Endothelial cell of umbilical vein (primary cell): ENCODE data around the gene SYT17. TPM values are rescaled to one million over a fixed set of nuclear protein-coding genes. Genes with fewer than 3 reads are reported as not detected.

Experiments used
- BruUV-seq: library from RNA; stranded (reverse); fragments of 400-500 nt; replicated peaks from 2 replicates; lab custom pipeline; 2021; lab: Mats Ljungman, UMichigan
- CTCF ChIA-PET: fragments of 300-600, 350-600 bp; sonication (Branson Sonifier 250); formaldehyde crosslinking; loops from one replicate; lab custom pipeline; 2021; ENCODE audit warnings: antibody characterized with exemption, inconsistent platforms; lab: Charles Lee
- POLR2A ChIA-PET: fragments of 300-600, 350-600 bp; sonication (Branson Sonifier 250); formaldehyde crosslinking; loops from one replicate; lab custom pipeline; 2021; ENCODE audit warnings: antibody characterized with exemption, inconsistent platforms; lab: Charles Lee
- DNase-seq: peaks from one replicate; pipeline ENCODE4 v3.0.0-alpha.2; 2011; ENCODE audit warnings: low read depth, low spot score
- FAIRE-seq: peaks from 2 replicates; lab custom pipeline; 2011; peaks lifted over from hg19 to GRCh38; lab: Jason Lieb, UNC
- H2AFZ ChIP-seq: 2 replicates; pipeline ENCODE4 v1.6.0; 2012; ENCODE audit warnings: low read depth, low read length, control low read depth, inconsistent platforms
- H3K27ac ChIP-seq: 2 replicates; pipeline ENCODE4 v1.5.1; 2011; ENCODE audit warnings: low read depth, mild to moderate bottlenecking, control low read depth, low read length, moderate library complexity; ENCODE audit not compliant: insufficient read depth
- H3K27me3 ChIP-seq, 2 experiments: 2 replicates each; pipeline versions ENCODE4 v1.6.0 to v1.6.1; 2011; ENCODE audit warnings: low read length in 2 of 2, mixed read lengths in 1 of 2; ENCODE audit not compliant: control insufficient read depth in 2 of 2, insufficient read depth in 2 of 2
- H3K36me3 ChIP-seq, 2 experiments: 2 replicates in 1 of 2; 3 replicates in 1 of 2; pipeline ENCODE4 v1.5.1; 2011; ENCODE audit warnings: low read length in 2 of 2, mild to moderate bottlenecking in 1 of 2, moderate library complexity in 1 of 2; ENCODE audit not compliant: control insufficient read depth in 2 of 2, insufficient read depth in 2 of 2; ENCODE audit errors: extremely low read depth in 1 of 2
- H3K4me1 ChIP-seq: 3 replicates; pipeline ENCODE4 v1.5.1; 2011; ENCODE audit warnings: mild to moderate bottlenecking, low read length; ENCODE audit not compliant: control insufficient read depth, insufficient read depth; ENCODE audit errors: extremely low read depth
- H3K4me2 ChIP-seq: 2 replicates; pipeline ENCODE4 v1.6.1; 2011; ENCODE audit warnings: low read length, control low read depth, mixed read lengths; ENCODE audit not compliant: insufficient read depth
- H3K4me3 ChIP-seq, 3 experiments: fragments of 200-600 bp in 1 of 3; sonication (generic), shearing (Covaris generic) in 1 of 3; replicated peaks in 1 of 3; 2 replicates each; pipeline ENCODE4 v1.5.1; 2011 to 2016; ENCODE audit warnings: control low read depth in 3 of 3, low read length in 3 of 3, mild to moderate bottlenecking in 2 of 3, inconsistent platforms in 1 of 3, low read depth in 1 of 3, moderate library complexity in 1 of 3; ENCODE audit not compliant: insufficient read depth in 1 of 3
- H3K79me2 ChIP-seq: 2 replicates; pipeline ENCODE4 v1.6.0; 2012; ENCODE audit warnings: low read length, inconsistent platforms; ENCODE audit not compliant: control insufficient read depth, insufficient read depth
- H3K9ac ChIP-seq: replicated peaks from 2 replicates; pipeline ENCODE3; 2011; ENCODE audit warnings: low read length, control low read depth; ENCODE audit not compliant: insufficient read depth; ENCODE audit errors: extremely low read depth
- H3K9me1 ChIP-seq: replicated peaks from 3 replicates; pipeline ENCODE4 v1.6.0; 2011; ENCODE audit warnings: mild to moderate bottlenecking, low read length; ENCODE audit not compliant: control insufficient read depth, insufficient read depth; ENCODE audit errors: extremely low read depth
- H3K9me3 ChIP-seq: replicated peaks from 2 replicates; pipeline ENCODE4 v1.5.1; 2012; ENCODE audit warnings: low read length, inconsistent platforms; ENCODE audit not compliant: control insufficient read depth, insufficient read depth
- H4K20me1 ChIP-seq: replicated peaks from 2 replicates; pipeline ENCODE3; 2011; ENCODE audit warnings: mild to moderate bottlenecking, low read length; ENCODE audit not compliant: control insufficient read depth, insufficient read depth; ENCODE audit errors: extremely low read depth
- EZH2 ChIP-seq: IDR thresholded peaks from 2 replicates; pipeline ENCODE4 v1.6.1; 2012; ENCODE audit warnings: borderline replicate concordance, low read depth, mild to moderate bottlenecking, moderate library complexity, low read length, inconsistent platforms; ENCODE audit not compliant: severe bottlenecking
- FOS ChIP-seq: IDR thresholded peaks from 2 replicates; pipeline ENCODE4 v1.6.1; 2011; ENCODE audit warnings: mild to moderate bottlenecking, low read length, moderate library complexity, borderline replicate concordance; ENCODE audit not compliant: insufficient read depth
- GATA2 ChIP-seq: IDR thresholded peaks from 2 replicates; pipeline ENCODE4 v1.7.0; 2011; ENCODE audit warnings: low read depth, mild to moderate bottlenecking, moderate library complexity, mixed read lengths, low read length; ENCODE audit not compliant: insufficient read length, insufficient read depth
- JUN ChIP-seq: IDR thresholded peaks from 2 replicates; pipeline ENCODE4 v1.6.1; 2011; ENCODE audit warnings: borderline replicate concordance, low read depth; ENCODE audit not compliant: insufficient read length, insufficient read depth
- MYC ChIP-seq: IDR thresholded peaks from one replicate; pipeline ENCODE4 v1.6.1; 2011; ENCODE audit warnings: mild to moderate bottlenecking, low read depth, low read length
- POLR2A ChIP-seq: IDR thresholded peaks from 2 replicates; pipeline ENCODE4 v1.6.1; 2012; ENCODE audit warnings: low read depth, mild to moderate bottlenecking, control low read depth, low read length
- POLR2AphosphoS5 ChIP-seq: IDR thresholded peaks from 2 replicates; pipeline ENCODE4 v1.6.1; 2012; ENCODE audit warnings: low read depth, mild to moderate bottlenecking, control low read depth, low read length, moderate library complexity; ENCODE audit not compliant: insufficient read depth
- dilution Hi-C: fragments of 300-500 bp; cut with MboI; formaldehyde crosslinking; loops from one replicate; pipeline ENCODE4 v1.15.0; 2019; ENCODE audit warnings: low sequenced_read_pairs; ENCODE audit not compliant: extremely low pct_ligation_motif_present
- intact Hi-C: fragments of 100-400 bp; cut with micrococcal nuclease; formaldehyde crosslinking; loops from one replicate; pipeline ENCODE4 v1.10.0; 2022
- polyA plus RNA-seq, 4 experiments: library from polyadenylated mRNA; depleted of rRNA in 3 of 4; stranded (reverse) in 3 of 4; unstranded in 1 of 4; fragments of >200 nt; gene quantifications; 2 replicates each; pipeline versions ENCODE4 v1.2.1 to v1.2.3, GENCODE V29; 2011 to 2012; ENCODE audit warnings: missing spikeins in 1 of 4
- total RNA-seq: library from RNA; stranded (reverse); gene quantifications from 2 replicates; pipeline ENCODE4 v1.2.3, GENCODE V29; 2021
- TF ChIP-seq, protein P1 (sequence below), 2 donors: IDR thresholded peaks; 1 replicate in 1 of 2; 2 replicates in 1 of 2; pipeline ENCODE4 v1.5.1; 2011; ENCODE audit warnings: low read length in 2 of 2, mild to moderate bottlenecking in 2 of 2, moderate library complexity in 2 of 2, control low read depth in 1 of 2, inconsistent platforms in 1 of 2, low read depth in 1 of 2; ENCODE audit not compliant: insufficient read depth in 1 of 2; ENCODE audit errors: extremely low read depth in 1 of 2

Gene SYT17
- total and polyA plus RNA-seq, 2 donors (not counting 3 experiments of a cell fraction or from before 2014, with no cell fraction given), result 1.9 to 4.2 TPM

DNA sequence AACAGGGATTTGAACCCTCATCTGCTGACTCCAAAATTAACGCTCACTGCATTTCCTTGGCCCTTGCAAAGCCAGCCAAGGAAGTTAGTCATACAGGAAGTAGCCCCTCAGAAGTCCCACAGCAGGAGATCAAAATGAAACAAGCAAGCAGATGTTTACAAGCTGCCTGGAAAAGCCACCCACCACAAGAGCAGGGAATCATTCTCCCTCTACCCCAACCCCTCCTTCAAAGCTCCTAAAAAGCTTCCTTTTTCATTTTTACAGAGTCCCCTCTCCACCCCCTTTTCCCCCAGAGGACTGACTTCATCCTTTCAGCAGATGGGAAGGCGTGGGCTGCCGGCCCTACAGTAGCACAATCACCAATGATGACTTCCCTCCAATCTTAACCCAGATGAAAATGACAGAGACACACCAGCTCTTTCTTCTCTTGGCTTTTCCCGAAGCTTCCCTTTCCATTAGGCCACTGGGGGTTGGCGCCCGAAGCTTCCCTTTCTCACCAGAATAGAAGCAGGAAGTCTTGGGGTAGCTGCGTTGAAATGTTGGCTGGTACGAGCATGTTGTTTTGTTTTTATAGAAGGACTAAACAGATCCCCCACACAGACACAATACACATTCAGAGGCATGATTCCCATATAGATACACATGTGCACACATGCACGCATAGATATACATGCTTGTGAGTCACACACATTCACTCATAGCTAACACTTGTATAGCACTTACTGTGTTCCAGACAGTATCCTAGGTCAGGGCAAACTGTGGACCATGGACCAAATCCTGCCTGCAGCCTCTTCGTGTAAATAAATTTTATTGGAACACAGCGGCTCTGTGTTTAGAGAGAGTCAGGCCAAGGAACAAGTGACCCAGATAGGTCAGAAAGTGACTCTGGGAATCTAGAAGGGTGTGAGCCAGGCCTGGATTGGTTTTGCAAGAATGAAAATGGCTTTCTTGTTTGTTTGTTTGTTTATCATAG is 36.9 kb upstream of the SYT17 start:
- intact Hi-C loops, result loop anchor here (1.0 to 5.0 kb wide), 5 partner anchors 12 to 64 kb away; partner anchors contain the start of genes COQ7 and SYT17
- POLR2A ChIA-PET, result no interaction called here
- Histone ChIP-seq H3K4me1 (peaks cover 22% of the 10 kb centered on the region), H4K20me1 (no peaks in the 10 kb centered on the region), H3K79me2 (no peaks in the 10 kb centered on the region), H3K27ac (peak overlapping the region; percentile 99), H3K36me3 (no peaks in the 10 kb centered on the region), H3K9me3 (no peaks in the 10 kb centered on the region), H3K9me1 (no peaks in the 10 kb centered on the region), H3K27me3 (no peaks in the 10 kb centered on the region), H2AFZ (peak overlapping the region; percentile 87), H3K4me3 (peak overlapping the region in 2 of 3 experiments; percentile 10 to 43), H3K4me2 (peak overlapping the region; percentile 82), H3K9ac (peak overlapping the region; percentile 81)
- dilution Hi-C loops, result no loop called here
- TSS peak; percentile 88 for BruUV-seq
- FAIRE-seq (peak; percentile 93), DNase-seq (peak; percentile 61)
- TF ChIP-seq POLR2A, result no peak
- no peak for TF ChIP-seq GATA2
- TF ChIP-seq JUN, result peak; percentile 70
- TF ChIP-seq MYC, result no peak
- TF ChIP-seq EZH2, result no peak
- TF ChIP-seq, protein P1, sequence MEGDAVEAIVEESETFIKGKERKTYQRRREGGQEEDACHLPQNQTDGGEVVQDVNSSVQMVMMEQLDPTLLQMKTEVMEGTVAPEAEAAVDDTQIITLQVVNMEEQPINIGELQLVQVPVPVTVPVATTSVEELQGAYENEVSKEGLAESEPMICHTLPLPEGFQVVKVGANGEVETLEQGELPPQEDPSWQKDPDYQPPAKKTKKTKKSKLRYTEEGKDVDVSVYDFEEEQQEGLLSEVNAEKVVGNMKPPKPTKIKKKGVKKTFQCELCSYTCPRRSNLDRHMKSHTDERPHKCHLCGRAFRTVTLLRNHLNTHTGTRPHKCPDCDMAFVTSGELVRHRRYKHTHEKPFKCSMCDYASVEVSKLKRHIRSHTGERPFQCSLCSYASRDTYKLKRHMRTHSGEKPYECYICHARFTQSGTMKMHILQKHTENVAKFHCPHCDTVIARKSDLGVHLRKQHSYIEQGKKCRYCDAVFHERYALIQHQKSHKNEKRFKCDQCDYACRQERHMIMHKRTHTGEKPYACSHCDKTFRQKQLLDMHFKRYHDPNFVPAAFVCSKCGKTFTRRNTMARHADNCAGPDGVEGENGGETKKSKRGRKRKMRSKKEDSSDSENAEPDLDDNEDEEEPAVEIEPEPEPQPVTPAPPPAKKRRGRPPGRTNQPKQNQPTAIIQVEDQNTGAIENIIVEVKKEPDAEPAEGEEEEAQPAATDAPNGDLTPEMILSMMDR (IDR thresholded peaks at IDR 0.05; ENCODE audit: extremely low read depth in 1 of 2, insufficient read depth in 1 of 2, low read depth in 1 of 2, low read length in 2 of 2), result no peak
- TF ChIP-seq POLR2AphosphoS5, result peak; percentile 49
- peak; percentile 64 for TF ChIP-seq FOS
- CTCF ChIA-PET, result interaction anchor here (0.9 to 2.5 kb wide), 11 partner anchors 9 to 371 kb away, joined by 3 to 17 read pairs (median 5); partner anchors contain the start of gene ITPRIPL2
